HG02588 (cell line): ENCODE results near the gene NOBOX.
"Not testable (repeated sequence)": the region's sequence is repeated elsewhere in the genome, so short reads cannot be mapped to it uniquely, and the experiment has no call there.

Experiments used
- ATAC-seq: cut with Tn5 transposase; IDR thresholded peaks from one replicate; pipeline ENCODE4 v1.9.1; 2021; ENCODE audit warnings: mild to moderate bottlenecking, moderate library complexity; ENCODE audit not compliant: unreplicated experiment

NOBOX gene

GRCh38 chr7:144403649-144404061 lies at the start of gene NOBOX:
TSS of gene NOBOX (minus strand) at chr7:144403693.
- no peak for ATAC-seq

DNA sequence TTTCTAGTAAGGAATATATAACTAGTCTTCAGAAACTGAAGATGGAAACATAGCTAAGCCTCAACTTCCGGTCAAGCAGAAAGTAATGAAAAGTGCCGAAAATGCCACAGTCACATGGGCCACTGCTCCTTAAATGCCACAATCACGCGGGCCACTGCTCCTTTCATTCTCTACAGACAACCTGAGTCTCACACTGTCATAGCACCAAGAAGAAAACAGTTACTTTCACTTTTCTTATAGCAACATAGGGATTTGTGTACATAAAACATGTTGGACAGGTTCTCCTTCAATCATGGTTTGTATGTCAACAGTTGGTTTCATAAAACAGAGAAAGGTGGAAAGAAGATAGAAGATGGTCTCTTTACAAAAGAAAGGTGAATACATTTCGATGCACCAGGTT lies 48.6 kb upstream of the NOBOX start:
- ATAC-seq, result peak; percentile 62

DNA sequence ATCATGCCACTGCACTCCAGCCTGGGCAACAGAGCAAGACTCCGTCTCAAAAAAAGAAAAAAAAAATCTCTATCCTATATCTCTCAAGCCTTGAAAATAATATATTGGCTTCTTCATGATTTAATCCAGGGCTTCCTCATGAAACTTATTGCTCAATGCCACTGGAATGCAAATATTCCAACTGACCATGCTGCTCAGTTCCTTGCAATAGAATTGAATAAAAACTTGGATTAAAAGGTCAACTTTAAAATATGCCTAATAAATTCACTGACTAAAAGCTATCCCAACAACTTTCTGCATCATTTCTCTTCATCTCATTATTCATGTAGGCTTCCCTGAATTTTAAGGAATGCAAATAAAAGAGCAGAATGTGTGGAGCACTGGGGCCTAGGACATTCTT lies 42.1 kb upstream of the NOBOX start:
- ATAC-seq, result no peak

DNA sequence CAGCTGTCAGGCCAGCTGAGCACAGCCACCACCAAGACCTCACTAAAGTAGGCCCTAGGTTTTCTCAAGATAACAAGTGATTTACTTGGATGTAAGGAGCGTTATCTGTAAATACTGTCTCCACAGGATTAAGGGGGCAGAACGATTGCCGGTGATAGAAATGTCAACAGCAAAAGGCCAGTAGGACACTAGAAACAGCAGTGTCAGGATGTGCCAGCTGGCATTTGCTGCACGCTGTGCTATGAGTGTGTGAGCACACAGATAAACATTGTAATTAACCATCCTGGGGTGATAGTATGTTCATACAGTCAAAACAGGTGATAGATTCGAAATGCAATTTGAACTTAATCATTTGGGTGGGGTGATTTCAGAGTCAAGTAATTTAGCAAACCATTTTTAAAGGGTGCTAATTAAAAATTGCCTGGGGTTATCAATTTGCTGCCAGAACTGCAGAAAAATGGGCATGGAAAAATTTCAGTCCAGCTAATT lies 36.3 kb upstream of the NOBOX start:
- ATAC-seq, result no peak

- ATAC-seq, result no peak
These were observed 35.3 kb upstream of the NOBOX start for GRCh38 chr7:144438759-144439158.

GRCh38 chr7:144437370-144438191 lies 34.1 kb upstream of the NOBOX start:
- peak; percentile 71 for ATAC-seq

GRCh38 chr7:144436500-144436899 lies 33.0 kb upstream of the NOBOX start:
- ATAC-seq, result no peak

- ATAC-seq, result no peak
These were observed 24.9 kb upstream of the NOBOX start for GRCh38 chr7:144428431-144428830.

- not testable (repeated sequence) for ATAC-seq
These were observed 24.0 kb upstream of the NOBOX start for GRCh38 chr7:144427539-144427938.

DNA sequence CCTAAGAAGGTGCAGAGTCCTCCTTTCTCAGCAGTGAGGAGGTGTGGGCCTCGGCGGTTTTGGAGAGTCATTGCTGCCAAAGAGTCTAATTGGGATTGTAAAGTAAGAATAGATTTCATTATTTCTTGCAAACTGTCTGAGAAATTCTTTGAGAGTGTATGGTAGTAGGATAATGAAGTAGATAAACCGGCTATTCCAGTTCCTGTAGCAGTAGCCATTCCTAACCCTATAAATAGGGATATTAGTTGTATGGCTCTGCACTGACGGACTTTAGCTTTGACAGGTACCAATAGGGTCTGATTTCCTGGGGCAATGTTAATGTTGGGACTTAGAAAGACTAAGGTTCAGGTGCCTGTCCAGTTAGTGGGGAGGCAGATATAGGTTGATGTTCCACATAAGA lies 15.4 kb upstream of the NOBOX start:
- ATAC-seq, result not testable (repeated sequence)

GRCh38 chr7:144416341-144416740 lies 12.8 kb upstream of the NOBOX start:
- no peak for ATAC-seq

- no peak for ATAC-seq
These were observed 12.4 kb upstream of the NOBOX start for GRCh38 chr7:144415858-144416257.

- no peak for ATAC-seq
These were observed 11.3 kb upstream of the NOBOX start for GRCh38 chr7:144414815-144415214.

GRCh38 chr7:144410441-144410840 lies 6.9 kb upstream of the NOBOX start:
- no peak for ATAC-seq

- no peak for ATAC-seq
These were observed 4.6 kb upstream of the NOBOX start for GRCh38 chr7:144408121-144408520.

- no peak for ATAC-seq
These were observed 3.9 kb upstream of the NOBOX start for GRCh38 chr7:144407266-144407931.

DNA sequence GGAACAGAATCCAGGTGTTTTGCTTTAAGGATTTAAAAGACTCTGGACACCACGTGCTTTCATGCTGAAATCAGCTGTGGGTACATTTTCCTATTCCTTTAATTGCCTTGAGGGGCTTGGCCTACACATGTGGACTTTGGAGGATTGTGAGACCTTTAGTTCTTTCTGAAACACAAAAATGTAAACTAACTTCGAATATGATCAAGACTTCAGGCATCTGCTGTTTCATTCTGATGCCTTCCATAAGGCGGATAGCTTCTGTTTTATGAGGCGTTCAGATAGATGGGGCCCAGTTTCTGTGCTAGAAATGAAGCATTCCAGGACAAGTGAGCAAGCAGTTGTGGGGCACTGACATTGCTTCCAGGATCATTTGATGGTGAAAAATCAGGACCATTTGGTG lies 1.5 kb upstream of the NOBOX start:
- ATAC-seq, result no peak

DNA sequence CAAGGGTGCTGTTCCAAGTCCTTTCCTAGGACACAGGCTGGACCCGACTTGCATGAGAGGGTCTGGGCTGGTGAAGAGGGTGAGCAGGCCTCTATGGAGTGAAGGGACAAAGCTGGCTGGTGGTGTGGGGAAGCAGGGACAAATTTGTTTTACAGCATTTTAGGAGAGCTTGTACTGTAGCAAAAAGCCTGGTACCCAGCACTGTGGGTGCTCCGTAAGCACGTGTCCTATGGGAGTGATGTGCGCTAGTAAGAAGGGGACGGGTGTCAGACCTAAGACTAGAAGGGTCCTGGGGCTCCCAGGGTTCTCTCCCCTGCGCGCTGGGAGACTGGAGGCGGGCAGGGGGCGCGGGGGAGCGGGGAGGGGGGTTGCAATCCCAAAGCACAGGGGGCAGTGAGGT lies 391 bp downstream of the NOBOX start:
- no peak for ATAC-seq

DNA sequence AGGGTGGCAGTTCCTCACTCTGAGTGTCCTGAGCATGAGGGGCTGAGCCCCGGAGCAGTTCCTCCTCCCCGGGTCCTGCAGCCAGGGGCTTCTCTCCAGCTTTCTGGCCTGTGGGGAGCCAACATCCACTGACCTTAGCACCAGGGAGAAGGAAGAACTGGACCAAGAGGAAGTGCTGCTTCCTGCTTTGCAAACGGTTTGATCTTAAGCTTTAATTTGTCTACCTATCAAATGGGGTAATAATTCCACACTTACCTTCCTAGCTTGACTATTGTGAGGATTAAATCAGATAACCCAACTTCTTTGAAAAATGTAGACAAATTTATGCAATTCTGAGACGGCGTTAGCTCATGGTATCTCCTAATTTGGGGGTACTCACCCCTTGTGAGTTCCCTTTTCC lies 2.0 kb downstream of the NOBOX start:
- no peak for ATAC-seq

DNA sequence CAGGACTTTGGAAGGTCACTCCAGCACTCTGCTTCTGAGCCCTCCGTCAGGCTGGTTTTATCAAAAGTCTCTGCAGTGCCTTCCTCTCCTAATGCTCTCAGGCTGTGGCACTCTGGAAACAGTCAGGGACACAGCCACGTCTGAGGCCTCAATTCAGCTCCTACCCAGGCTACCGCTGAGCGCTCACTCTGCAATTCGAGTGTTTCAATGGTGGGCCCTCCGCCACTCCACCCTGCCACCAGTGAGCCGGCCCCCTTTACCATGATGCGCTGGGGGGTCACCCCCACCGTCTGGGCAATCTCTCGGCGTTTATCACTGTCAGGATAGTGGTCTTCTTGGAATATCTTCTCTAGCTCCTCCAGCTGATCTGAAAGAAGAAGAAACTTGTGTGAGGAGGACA lies 3.5 kb downstream of the NOBOX start:
- no peak for ATAC-seq

- no peak for ATAC-seq
These were observed 4.6 kb downstream of the NOBOX start for GRCh38 chr7:144398911-144399310.

GRCh38 chr7:144398291-144398690 lies 5.2 kb downstream of the NOBOX start:
- no peak for ATAC-seq
